GM12891 (cell line): ENCODE data around the gene NPPC.

Experiments used
- PAX5 ChIP-seq: IDR thresholded peaks from 2 replicates; pipeline ENCODE4 v1.6.1; 2011; ENCODE audit warnings: low read length, moderate library complexity, mild to moderate bottlenecking; ENCODE audit not compliant: insufficient read depth, severe bottlenecking
- POLR2A ChIP-seq: IDR thresholded peaks from 2 replicates; pipeline ENCODE4 v1.6.1; 2011; ENCODE audit warnings: low read depth, low read length, control low read depth
- POLR2AphosphoS5 ChIP-seq: IDR thresholded peaks from 2 replicates; pipeline ENCODE4 v1.6.1; 2011; ENCODE audit warnings: low read depth, low read length, control low read depth

DNA sequence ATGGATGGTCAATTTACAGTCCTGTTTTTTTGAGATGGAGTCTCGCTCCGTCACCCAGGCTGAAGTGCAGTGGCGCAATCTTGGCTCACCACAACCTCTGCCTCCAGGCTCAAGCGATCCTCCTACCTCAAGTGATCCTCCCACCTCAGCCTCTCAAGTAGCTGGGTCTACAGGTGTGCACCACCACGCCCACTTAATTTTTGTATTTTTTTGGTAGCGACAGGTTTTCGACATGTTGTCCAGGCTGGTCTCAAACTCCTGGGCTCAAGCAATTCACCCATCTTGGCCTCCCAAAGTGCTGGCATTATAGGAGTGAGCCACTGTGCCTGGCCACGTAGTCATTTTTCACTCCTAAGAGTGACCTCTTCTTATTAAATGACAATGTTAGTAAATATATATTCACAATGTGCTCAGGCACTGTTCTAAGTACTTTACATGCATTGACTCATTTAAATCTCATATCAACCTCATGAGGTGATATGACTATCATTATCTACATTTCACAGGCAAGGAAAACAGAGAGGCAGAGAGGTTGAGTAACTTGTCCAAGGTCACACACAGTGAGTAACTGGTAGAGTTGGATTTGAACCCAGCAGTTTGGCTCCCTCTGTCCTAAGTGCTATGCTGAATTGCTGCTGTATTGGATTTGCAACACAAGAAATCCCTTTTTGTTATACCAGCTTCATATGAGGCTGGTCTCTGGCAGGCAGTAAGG is 29.7 kb upstream of the NPPC start:
- TF ChIP-seq PAX5 (no peak), POLR2A (no peak), POLR2AphosphoS5 (no peak)
